HCT116 (cell line): ENCODE results near the gene FOXK2. TPM values are rescaled to one million over a fixed set of nuclear protein-coding genes. Genes with fewer than 3 reads are reported as not detected.

ENCODE experiments used
- ATAC-seq: fragments of 200-7000 bp; cut with Tn5 transposase; 2 replicates; pipeline ENCODE4 v1.9.1; 2020; ENCODE audit warnings: mild to moderate bottlenecking, moderate library complexity
- BruUV-seq: library from RNA; stranded (reverse); fragments of 400-500 nt; replicated peaks from 2 replicates; lab custom pipeline; 2021; lab: Mats Ljungman, UMichigan
- CTCF ChIA-PET: fragments of 300-600 bp; sonication (Branson Sonifier 250); formaldehyde crosslinking; loops from one replicate; lab custom pipeline; 2021; ENCODE audit warnings: antibody characterized with exemption; lab: Charles Lee
- POLR2A ChIA-PET: fragments of 300-600, 350-600 bp; sonication (Branson Sonifier 250); formaldehyde crosslinking; loops from one replicate; lab custom pipeline; 2021; ENCODE audit warnings: antibody characterized with exemption; lab: Charles Lee
- RAD21 ChIA-PET, 2 experiments: fragments of 300-600 bp; sonication (Branson Sonifier 250); formaldehyde crosslinking; loops; one replicate each; lab custom pipeline; 2023; ENCODE audit warnings: low total read pairs in 2 of 2; ENCODE audit not compliant: uncharacterized antibody in 2 of 2, unreplicated experiment in 2 of 2, low non-redundant PET in 1 of 2; lab: Charles Lee
- DNase-seq: peaks from one replicate; pipeline ENCODE4 v3.0.0-alpha.2; 2010; ENCODE audit warnings: low read depth, low spot score
- H2AFZ ChIP-seq: fragments of 200-600 bp; shearing (Covaris generic), sonication (generic); 2 replicates; pipeline ENCODE4 v1.6.1; 2017; ENCODE audit warnings: low read depth, mixed run types, mixed read lengths, antibody characterized with exemption, low read length; ENCODE audit not compliant: poor library complexity, severe bottlenecking
- H3K27ac ChIP-seq: 2 replicates; pipeline ENCODE4 v1.5.1; 2012; ENCODE audit warnings: low read depth, low read length
- H3K27me3 ChIP-seq: fragments of 200-600 bp; sonication (generic); 2 replicates; pipeline ENCODE4 v1.6.1; 2016; ENCODE audit warnings: mixed run types, low read length, mixed read lengths; ENCODE audit not compliant: insufficient read depth
- H3K36me3 ChIP-seq, 2 experiments: fragments of 200-500 bp in 1 of 2; fragments of 200-600 bp in 1 of 2; sonication (Bioruptor generic) in 1 of 2; sonication (generic) in 1 of 2; 2 replicates each; pipeline versions ENCODE4 v1.5.1 to v1.6.1; 2014 to 2016; ENCODE audit warnings: low read length in 2 of 2, inconsistent platforms in 1 of 2, mixed read lengths in 1 of 2, mixed run types in 1 of 2; ENCODE audit not compliant: insufficient read depth in 2 of 2, control insufficient read depth in 1 of 2
- H3K4me1 ChIP-seq, 2 experiments: fragments of 200-600 bp in 1 of 2; sonication (generic) in 1 of 2; 2 replicates each; pipeline versions ENCODE4 v1.5.1 to v1.6.1; 2012 to 2017; ENCODE audit warnings: low read length in 2 of 2, inconsistent platforms in 1 of 2, mild to moderate bottlenecking in 1 of 2, mixed read lengths in 1 of 2, mixed run types in 1 of 2, moderate library complexity in 1 of 2; ENCODE audit not compliant: insufficient read depth in 2 of 2, control insufficient read depth in 1 of 2
- H3K4me2 ChIP-seq: fragments of 200-600 bp; sonication (generic); 2 replicates; pipeline ENCODE4 v1.6.1; 2017; ENCODE audit warnings: mixed run types, low read length, mixed read lengths
- H3K4me3 ChIP-seq, 2 experiments: fragments of 200-600 bp in 1 of 2; sonication (generic) in 1 of 2; replicated peaks in 1 of 2; 2 replicates each; pipeline ENCODE4 v1.5.1; 2011 to 2016; ENCODE audit warnings: low read length in 2 of 2, control low read depth in 1 of 2, low read depth in 1 of 2, mild to moderate bottlenecking in 1 of 2, mixed read lengths in 1 of 2, mixed run types in 1 of 2
- H3K79me2 ChIP-seq: fragments of 200-600 bp; sonication (generic); 2 replicates; pipeline ENCODE4 v1.6.1; 2017; ENCODE audit warnings: mild to moderate bottlenecking, mixed run types, low read length, moderate library complexity, mixed read lengths; ENCODE audit not compliant: insufficient read depth
- H3K9ac ChIP-seq: fragments of 200-600 bp; sonication (generic); 2 replicates; pipeline ENCODE4 v1.6.1; 2016; ENCODE audit warnings: low read length, mixed read lengths
- H3K9me2 ChIP-seq: fragments of 200-600 bp; sonication (generic), shearing (Covaris generic); 2 replicates; pipeline ENCODE4 v1.6.1; 2017; ENCODE audit warnings: mixed run types, mild to moderate bottlenecking, moderate library complexity; ENCODE audit not compliant: insufficient read depth
- H3K9me3 ChIP-seq, 2 experiments: fragments of 200-500 bp in 1 of 2; fragments of 200-600 bp in 1 of 2; sonication (Bioruptor generic) in 1 of 2; sonication (generic) in 1 of 2; 2 replicates each; pipeline ENCODE4 v1.6.1; 2014 to 2017; ENCODE audit warnings: low read length in 2 of 2, mixed read lengths in 2 of 2, inconsistent platforms in 1 of 2, low read depth in 1 of 2, mild to moderate bottlenecking in 1 of 2, mixed run types in 1 of 2, moderate library complexity in 1 of 2; ENCODE audit not compliant: control insufficient read depth in 1 of 2, insufficient read depth in 1 of 2
- H4K20me1 ChIP-seq: fragments of 200-600 bp; sonication (generic), shearing (Covaris generic); 2 replicates; pipeline ENCODE4 v1.6.1; 2017; ENCODE audit warnings: mixed run types, mild to moderate bottlenecking, moderate library complexity; ENCODE audit not compliant: insufficient read depth
- CBX3 ChIP-seq: IDR thresholded peaks from 2 replicates; pipeline ENCODE4 v1.6.1; 2012; ENCODE audit warnings: low read depth
- CEBPB ChIP-seq: IDR thresholded peaks from 2 replicates; pipeline ENCODE4 v1.6.1; 2012; ENCODE audit warnings: low read depth
- ELF1 ChIP-seq: IDR thresholded peaks from 2 replicates; pipeline ENCODE4 v1.6.1; 2012; ENCODE audit warnings: low read depth, borderline replicate concordance
- EZH2phosphoT487 ChIP-seq: fragments of 200-600 bp; IDR thresholded peaks from 2 replicates; pipeline ENCODE4 v1.6.1; 2018; ENCODE audit warnings: antibody characterized with exemption, borderline replicate concordance
- FOSL1 ChIP-seq: IDR thresholded peaks from 2 replicates; pipeline ENCODE4 v1.6.1; 2012; ENCODE audit warnings: low read depth
- JUND ChIP-seq: IDR thresholded peaks from 2 replicates; pipeline ENCODE4 v1.6.1; 2012
- POLR2AphosphoS5 ChIP-seq: IDR thresholded peaks from 2 replicates; pipeline ENCODE4 v1.6.1; 2011; ENCODE audit warnings: mild to moderate bottlenecking, low read depth, low read length, moderate library complexity
- RAD21 ChIP-seq: IDR thresholded peaks from 2 replicates; pipeline ENCODE4 v1.6.1; 2012; ENCODE audit warnings: low read depth, mild to moderate bottlenecking
- SIN3A ChIP-seq: IDR thresholded peaks from 2 replicates; pipeline ENCODE4 v1.6.1; 2012; ENCODE audit warnings: low read depth
- SP1 ChIP-seq: IDR thresholded peaks from 2 replicates; pipeline ENCODE4 v1.6.1; 2012; ENCODE audit warnings: low read depth
- TCF7L2 ChIP-seq: IDR thresholded peaks from 2 replicates; pipeline ENCODE4 v1.7.0; 2011; ENCODE audit warnings: borderline replicate concordance, inconsistent platforms; ENCODE audit not compliant: insufficient read depth, insufficient read length; ENCODE audit errors: extremely low read depth
- YY1 ChIP-seq: IDR thresholded peaks from 2 replicates; pipeline ENCODE4 v1.6.1; 2011; ENCODE audit warnings: low read length, low read depth, moderate library complexity, mild to moderate bottlenecking; ENCODE audit not compliant: insufficient replicate concordance; ENCODE audit errors: extremely low read depth
- ZNF274 ChIP-seq: fragments of 200-500 bp; sonication (Bioruptor generic); IDR thresholded peaks from 2 replicates; pipeline ENCODE4 v1.6.1; 2014; ENCODE audit warnings: mild to moderate bottlenecking, low read depth, low read length, inconsistent platforms
- intact Hi-C: fragments of 100-400 bp; cut with micrococcal nuclease; formaldehyde crosslinking; loops from 2 replicates; pipeline ENCODE4 v1.10.0; 2022
- total RNA-seq: library from RNA; stranded (reverse); gene quantifications from one replicate; pipeline ENCODE4 v1.2.1, GENCODE V29; 2021; ENCODE audit not compliant: unreplicated experiment
- TF ChIP-seq, protein P1 (sequence below): IDR thresholded peaks from 2 replicates; pipeline ENCODE4 v1.6.1; 2011; ENCODE audit warnings: mild to moderate bottlenecking, low read length, moderate library complexity; ENCODE audit not compliant: insufficient replicate concordance; ENCODE audit errors: extremely low read depth
- TF ChIP-seq, protein P2 (sequence below), 3 experiments: fragments of 200-600 bp in 1 of 3; sonication (generic) in 1 of 3; IDR thresholded peaks in 2 of 3; conservative IDR thresholded peaks in 1 of 3; 2 replicates each; pipeline ENCODE4 v1.5.1; 2012 to 2017; ENCODE audit warnings: low read depth in 2 of 3, low read length in 2 of 3, antibody characterized with exemption in 1 of 3, borderline replicate concordance in 1 of 3, control low read depth in 1 of 3, mild to moderate bottlenecking in 1 of 3, mixed read lengths in 1 of 3, mixed run types in 1 of 3, moderate library complexity in 1 of 3; ENCODE audit not compliant: insufficient read depth in 1 of 3
- TF ChIP-seq, protein P3 (sequence below): IDR thresholded peaks from 2 replicates; pipeline ENCODE4 v1.6.1; 2012
- TF ChIP-seq, protein P4 (sequence below): IDR thresholded peaks from 2 replicates; pipeline ENCODE4 v1.6.1; 2012; ENCODE audit warnings: low read depth
- TF ChIP-seq, protein P5 (sequence below): IDR thresholded peaks from 2 replicates; pipeline ENCODE4 v1.6.1; 2012

The FOXK2 gene
- total RNA-seq, 1 experiment from 2014 or later = 122 TPM

DNA sequence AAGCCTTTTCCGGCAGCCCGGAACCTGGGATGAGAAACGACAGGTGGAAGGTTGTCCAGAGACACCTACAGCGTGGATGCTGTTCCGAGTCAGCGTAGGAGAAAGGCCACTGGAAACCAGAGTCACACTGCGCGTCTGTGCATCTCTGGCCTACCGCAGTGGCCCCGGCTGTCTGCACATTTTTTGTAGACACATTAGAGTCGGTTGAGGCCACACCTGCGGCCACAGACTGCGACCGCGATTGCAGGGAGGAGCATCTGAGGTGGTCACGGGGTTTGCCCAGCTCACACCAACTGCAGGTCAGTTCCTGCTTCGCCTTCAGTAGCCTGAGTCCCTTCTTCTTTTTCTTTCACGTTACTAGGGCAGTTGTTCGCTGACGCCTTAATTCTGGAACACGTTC lies 76.4 kb downstream of the FOXK2 start:
- intact Hi-C loops = no loop called here
- no TSS peak for BruUV-seq
- Histone ChIP-seq H3K27me3 (no peaks in the 10 kb centered on the region), H3K4me3 (no peak overlapping the region), H3K27ac (no peak overlapping the region; the same call in 1 of the 2 replicates), H3K79me2 (peaks cover 78% of the 10 kb centered on the region), H3K9me3 (no peaks in the 10 kb centered on the region), H2AFZ (no peak overlapping the region), H4K20me1 (peaks cover 7% of the 10 kb centered on the region; the same call in 1 of the 2 replicates), H3K4me1 (peaks cover 14 to 28% of the 10 kb centered on the region in 2 experiments), H3K36me3 (peaks cover 31 to 60% of the 10 kb centered on the region in 2 experiments; a peak in 3 of 4 replicates), H3K9ac (no peak overlapping the region), H3K4me2 (no peak overlapping the region), H3K9me2 (no peaks in the 10 kb centered on the region)
- TF ChIP-seq SIN3A (no peak), RAD21 (no peak), EZH2phosphoT487 (no peak), ELF1 (no peak), FOSL1 (no peak), SP1 (no peak), CEBPB (no peak), TCF7L2 (no peak), POLR2AphosphoS5 (no peak), CBX3 (no peak), YY1 (no peak), JUND (no peak), ZNF274 (no peak)
- TF ChIP-seq, protein P1, sequence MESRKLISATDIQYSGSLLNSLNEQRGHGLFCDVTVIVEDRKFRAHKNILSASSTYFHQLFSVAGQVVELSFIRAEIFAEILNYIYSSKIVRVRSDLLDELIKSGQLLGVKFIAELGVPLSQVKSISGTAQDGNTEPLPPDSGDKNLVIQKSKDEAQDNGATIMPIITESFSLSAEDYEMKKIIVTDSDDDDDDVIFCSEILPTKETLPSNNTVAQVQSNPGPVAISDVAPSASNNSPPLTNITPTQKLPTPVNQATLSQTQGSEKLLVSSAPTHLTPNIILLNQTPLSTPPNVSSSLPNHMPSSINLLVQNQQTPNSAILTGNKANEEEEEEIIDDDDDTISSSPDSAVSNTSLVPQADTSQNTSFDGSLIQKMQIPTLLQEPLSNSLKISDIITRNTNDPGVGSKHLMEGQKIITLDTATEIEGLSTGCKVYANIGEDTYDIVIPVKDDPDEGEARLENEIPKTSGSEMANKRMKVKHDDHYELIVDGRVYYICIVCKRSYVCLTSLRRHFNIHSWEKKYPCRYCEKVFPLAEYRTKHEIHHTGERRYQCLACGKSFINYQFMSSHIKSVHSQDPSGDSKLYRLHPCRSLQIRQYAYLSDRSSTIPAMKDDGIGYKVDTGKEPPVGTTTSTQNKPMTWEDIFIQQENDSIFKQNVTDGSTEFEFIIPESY = no peak
- TF ChIP-seq, protein P2, sequence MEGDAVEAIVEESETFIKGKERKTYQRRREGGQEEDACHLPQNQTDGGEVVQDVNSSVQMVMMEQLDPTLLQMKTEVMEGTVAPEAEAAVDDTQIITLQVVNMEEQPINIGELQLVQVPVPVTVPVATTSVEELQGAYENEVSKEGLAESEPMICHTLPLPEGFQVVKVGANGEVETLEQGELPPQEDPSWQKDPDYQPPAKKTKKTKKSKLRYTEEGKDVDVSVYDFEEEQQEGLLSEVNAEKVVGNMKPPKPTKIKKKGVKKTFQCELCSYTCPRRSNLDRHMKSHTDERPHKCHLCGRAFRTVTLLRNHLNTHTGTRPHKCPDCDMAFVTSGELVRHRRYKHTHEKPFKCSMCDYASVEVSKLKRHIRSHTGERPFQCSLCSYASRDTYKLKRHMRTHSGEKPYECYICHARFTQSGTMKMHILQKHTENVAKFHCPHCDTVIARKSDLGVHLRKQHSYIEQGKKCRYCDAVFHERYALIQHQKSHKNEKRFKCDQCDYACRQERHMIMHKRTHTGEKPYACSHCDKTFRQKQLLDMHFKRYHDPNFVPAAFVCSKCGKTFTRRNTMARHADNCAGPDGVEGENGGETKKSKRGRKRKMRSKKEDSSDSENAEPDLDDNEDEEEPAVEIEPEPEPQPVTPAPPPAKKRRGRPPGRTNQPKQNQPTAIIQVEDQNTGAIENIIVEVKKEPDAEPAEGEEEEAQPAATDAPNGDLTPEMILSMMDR (IDR thresholded peaks at IDR 0.05 in 2 of 3, conservative IDR thresholded peaks at IDR 0.05 in 1 of 3; ENCODE audit: borderline replicate concordance in 1 of 3, insufficient read depth in 1 of 3, low read depth in 2 of 3, low read length in 2 of 3) = no peak
- TF ChIP-seq, protein P3, sequence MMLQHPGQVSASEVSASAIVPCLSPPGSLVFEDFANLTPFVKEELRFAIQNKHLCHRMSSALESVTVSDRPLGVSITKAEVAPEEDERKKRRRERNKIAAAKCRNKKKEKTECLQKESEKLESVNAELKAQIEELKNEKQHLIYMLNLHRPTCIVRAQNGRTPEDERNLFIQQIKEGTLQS = no peak
- TF ChIP-seq, protein P4, sequence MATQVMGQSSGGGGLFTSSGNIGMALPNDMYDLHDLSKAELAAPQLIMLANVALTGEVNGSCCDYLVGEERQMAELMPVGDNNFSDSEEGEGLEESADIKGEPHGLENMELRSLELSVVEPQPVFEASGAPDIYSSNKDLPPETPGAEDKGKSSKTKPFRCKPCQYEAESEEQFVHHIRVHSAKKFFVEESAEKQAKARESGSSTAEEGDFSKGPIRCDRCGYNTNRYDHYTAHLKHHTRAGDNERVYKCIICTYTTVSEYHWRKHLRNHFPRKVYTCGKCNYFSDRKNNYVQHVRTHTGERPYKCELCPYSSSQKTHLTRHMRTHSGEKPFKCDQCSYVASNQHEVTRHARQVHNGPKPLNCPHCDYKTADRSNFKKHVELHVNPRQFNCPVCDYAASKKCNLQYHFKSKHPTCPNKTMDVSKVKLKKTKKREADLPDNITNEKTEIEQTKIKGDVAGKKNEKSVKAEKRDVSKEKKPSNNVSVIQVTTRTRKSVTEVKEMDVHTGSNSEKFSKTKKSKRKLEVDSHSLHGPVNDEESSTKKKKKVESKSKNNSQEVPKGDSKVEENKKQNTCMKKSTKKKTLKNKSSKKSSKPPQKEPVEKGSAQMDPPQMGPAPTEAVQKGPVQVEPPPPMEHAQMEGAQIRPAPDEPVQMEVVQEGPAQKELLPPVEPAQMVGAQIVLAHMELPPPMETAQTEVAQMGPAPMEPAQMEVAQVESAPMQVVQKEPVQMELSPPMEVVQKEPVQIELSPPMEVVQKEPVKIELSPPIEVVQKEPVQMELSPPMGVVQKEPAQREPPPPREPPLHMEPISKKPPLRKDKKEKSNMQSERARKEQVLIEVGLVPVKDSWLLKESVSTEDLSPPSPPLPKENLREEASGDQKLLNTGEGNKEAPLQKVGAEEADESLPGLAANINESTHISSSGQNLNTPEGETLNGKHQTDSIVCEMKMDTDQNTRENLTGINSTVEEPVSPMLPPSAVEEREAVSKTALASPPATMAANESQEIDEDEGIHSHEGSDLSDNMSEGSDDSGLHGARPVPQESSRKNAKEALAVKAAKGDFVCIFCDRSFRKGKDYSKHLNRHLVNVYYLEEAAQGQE = no peak
- TF ChIP-seq, protein P5, sequence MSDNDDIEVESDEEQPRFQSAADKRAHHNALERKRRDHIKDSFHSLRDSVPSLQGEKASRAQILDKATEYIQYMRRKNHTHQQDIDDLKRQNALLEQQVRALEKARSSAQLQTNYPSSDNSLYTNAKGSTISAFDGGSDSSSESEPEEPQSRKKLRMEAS = no peak
- DNase-seq (no peak), ATAC-seq (no peak)
- RAD21 ChIA-PET = no interaction called here
- CTCF ChIA-PET = no interaction called here
- POLR2A ChIA-PET = no interaction called here
